HG02588 (cell line): ENCODE measurements around the gene GAREM1.

Experiments
- ATAC-seq: cut with Tn5 transposase; IDR thresholded peaks from one replicate; pipeline ENCODE4 v1.9.1; 2021; ENCODE audit warnings: mild to moderate bottlenecking, moderate library complexity; ENCODE audit not compliant: unreplicated experiment

Gene GAREM1

DNA sequence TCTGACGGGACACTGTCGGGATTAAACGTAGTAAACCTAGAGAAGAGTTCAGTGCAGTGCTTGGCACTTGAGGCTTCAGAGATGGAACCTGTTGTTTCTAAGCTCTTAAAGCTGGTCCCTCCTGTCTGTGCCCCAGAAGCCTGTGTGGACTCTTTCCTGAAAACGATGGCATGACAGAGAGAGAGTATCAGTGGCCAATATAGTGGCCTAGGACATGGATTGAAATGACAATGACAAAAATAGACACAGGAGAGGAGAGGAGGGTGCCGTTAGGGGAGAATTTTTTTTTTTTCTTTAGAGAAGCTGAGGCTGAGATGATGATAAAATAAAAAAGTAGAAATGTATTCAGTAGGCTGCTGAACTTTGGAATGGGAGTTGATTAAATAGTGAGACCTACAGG, 138.0 kb downstream of the GAREM1 start:
- no peak for ATAC-seq

DNA sequence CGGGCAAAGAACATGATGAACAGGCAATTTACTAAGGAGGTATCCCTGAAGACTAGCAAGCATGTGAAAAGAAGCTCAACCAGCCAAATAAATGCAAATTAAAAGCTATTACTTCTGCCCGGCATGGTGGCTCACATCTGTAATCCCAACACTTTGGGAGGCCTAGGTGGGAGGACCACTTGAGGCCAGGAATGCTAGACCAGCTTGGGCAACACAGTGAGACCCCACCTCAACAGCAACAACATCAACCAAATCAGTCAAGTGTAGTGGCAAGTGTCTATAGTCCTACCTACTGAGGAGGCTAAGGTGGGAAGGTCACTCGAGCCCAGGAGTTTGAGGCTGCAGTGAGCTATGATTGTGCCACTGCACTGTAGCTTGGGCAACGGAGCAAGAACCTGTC, 141.7 kb downstream of the GAREM1 start:
- ATAC-seq = no peak

DNA sequence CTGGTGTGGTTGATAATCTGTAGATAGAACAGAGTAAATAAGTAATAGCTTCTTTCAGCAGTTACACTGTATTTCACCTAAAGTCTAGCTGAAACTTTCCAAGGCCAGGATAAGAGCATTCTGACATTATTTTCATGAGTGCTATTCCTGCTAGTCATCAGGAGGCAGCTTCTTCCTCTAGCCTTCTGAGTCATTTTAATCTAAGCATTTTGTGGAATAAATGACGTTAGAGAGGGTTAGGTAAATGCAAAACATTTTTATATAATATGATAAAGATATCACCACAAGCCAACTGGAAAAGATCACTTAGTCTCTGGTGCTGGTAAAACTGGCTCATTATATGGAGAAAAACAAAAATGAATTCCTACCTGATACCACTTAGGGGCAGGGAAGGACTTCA, 142.3 kb downstream of the GAREM1 start:
- no peak for ATAC-seq

DNA sequence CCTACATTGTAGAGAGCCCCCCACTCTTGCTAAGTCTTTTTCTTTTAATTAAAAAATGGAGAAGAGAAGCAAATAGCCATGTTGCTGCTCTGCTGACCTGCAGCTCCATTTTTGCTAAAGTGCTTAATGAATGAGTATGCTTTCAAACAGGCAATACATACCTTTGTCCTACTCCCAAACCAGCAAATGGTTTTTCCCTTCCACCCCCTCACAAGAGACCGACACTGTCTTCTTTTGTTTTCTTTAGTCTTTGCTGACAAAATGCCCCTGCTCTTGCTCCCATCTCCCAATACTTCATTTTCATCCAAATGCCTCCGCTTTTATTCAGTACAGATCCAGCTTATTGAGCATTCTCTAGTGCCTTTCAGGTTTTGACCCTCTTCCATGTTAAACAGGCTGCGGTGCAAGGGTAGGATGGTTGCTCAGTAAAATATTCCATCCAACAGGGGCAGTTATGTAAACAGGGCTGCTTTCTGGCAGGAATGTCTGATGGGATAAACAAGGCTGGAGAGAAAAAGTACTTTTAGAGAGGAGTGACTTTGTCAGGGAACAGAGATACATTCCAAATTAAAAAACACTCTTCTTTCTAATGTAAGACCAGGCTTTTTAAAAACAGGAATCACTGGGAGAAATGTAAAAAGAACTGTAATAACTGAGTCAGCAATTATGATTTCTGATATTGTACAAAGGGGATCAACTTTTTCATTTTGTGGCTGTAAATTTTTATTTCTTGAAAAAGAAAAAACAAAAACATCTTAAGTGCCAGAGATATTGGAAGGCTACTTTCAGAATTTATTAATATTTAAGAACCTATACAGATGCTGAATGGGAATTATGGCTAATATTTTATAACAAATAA, 144.0 kb downstream of the GAREM1 start:
- no peak for ATAC-seq

DNA sequence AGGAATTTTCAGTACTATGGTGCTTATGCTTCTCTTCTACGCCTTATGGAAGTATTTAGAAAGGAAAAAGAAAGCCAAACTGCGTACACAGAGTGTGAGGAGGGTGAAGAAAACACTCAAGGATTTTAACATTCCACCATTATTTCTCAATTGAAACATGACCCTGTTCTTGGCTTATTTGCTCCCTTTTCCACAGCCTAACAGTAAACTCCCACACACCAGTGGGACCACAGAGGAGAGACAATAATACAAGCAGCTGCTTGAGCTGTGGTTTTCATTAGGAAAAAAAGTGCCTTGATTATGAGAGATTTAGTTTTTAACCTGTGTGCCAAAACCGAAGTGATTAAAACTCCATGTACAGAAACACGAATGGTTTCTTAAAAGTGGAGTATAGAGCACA, 146.5 kb downstream of the GAREM1 start:
- no peak for ATAC-seq

DNA sequence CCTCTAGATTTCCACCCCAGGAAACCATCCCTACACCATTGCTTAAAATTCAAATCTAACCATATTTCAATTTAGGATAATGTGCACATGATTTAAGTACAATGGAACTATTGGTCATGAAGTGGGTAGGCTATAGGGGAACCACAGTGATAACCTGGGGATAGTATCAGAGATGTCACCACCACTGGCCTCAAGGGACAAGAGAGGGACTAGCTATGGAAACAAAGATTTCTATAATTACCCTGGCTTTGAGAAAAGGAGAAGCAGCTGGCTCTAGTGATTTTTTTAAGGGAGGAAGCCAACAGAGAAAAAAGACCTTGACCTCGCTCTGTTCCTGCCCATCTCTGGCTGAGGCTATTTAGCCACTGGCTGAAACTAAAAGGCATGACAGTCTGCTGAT, 148.9 kb downstream of the GAREM1 start:
- ATAC-seq = no peak

DNA sequence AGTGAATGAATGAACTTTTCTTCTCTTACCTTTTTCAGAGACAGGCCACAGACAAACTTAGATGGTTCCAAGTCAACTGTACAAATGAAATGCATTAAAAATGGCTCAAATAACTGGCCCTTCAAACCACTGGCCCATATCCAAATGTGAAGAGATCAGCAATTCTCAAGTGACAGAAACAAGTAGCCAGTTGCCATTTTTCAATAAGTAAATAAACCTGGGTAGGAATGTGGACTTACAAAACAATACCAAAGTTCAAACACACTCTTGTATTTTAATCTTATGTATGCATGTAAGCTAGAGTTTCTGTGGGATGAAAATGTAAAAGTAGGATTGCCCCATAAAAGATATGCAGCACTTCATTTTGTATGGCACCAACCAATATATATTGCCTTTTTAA, 151.6 kb downstream of the GAREM1 start:
- no peak for ATAC-seq

DNA sequence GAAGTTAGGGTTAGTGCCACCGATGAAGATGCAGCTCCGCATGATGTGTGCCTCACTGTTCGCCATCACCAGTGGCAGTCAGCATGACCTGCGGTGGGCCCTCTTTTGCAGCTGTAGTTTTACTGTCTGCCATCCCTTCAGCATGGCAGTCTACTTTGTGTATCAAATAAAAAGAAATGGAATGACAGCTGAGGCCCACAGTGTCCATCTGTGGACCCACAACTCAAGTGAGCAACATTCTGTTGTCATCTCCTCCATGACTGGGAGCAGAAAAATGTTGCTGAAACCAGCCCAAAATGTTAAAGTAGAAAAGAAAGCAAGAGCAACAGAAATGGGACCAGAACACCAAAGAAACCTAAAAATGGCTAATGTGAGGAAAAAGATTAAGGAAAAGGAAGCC, 152.1 kb downstream of the GAREM1 start:
- ATAC-seq = no peak

DNA sequence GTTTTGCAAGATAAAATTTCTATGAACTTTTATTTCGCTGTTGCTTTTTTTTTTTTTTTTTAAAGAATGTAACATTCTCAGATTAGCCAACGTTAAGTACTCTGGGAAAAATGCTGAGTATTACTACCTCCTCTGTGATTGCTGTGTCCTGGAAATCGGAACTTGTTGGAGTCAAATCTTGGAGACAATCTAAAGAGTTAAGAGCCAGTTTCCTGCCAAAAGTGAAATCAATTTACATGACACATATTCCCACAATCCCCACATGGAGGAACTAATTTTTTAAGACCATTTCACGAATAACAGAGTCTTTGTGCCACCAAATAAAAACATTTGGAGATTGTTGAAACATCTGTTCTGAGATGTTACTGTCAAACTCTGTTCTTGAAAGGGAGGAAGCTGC, 153.0 kb downstream of the GAREM1 start:
- no peak for ATAC-seq

DNA sequence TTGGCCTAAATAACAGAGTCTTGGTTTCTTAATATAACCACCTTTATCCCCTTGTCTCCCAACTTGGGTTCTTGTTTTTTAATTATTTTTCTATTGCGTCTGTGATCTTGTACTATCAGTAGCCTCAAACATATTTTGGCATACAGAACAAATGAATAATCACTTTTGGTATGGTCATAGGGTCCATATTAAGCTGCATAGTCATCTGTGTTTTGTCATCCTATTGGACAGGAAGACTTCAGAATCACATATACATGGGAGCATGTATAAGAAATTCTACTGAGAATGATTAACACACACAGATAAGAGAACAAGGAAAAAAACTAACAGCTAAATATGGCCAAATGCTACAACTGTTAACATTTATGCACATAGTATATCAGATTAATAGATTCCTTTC, 154.8 kb downstream of the GAREM1 start:
- ATAC-seq = no peak

DNA sequence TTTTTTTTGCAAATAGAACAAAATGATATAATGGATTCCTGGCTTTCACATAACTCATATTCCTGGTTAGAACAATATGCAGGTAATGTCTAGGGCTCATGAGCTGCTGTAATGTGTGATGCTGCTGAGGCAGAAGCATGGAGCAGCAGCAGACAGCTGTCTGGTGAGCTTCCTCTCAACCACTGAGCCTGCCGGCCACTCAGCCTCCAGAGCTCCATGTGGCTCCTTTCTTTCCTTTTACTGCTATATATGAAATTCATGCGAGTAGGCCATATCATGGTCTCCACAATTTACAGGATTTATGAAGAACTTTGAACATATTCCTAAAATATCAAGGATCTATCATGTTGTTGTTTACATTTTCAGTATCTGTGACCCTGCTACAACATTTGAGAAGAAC, 159.9 kb downstream of the GAREM1 start:
- no peak for ATAC-seq

DNA sequence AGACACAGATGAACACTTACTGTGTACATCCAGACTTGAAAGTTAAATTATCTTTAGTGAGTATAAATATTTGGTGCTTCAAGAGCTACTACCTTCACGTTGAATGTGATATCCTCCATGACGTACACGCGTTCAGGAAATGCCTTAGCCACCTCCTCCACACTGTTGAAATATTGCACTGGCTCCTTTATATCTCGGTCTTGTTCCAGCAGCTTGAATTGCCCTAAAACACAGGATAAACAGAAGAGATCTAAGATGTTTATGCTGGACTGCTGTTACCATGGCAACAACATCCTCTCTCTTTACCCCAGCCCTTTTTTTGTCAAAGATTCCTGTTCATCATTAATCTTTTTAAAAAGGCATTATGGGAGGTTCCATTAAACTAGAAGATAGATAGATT, 160.6 kb downstream of the GAREM1 start:
- no peak for ATAC-seq

DNA sequence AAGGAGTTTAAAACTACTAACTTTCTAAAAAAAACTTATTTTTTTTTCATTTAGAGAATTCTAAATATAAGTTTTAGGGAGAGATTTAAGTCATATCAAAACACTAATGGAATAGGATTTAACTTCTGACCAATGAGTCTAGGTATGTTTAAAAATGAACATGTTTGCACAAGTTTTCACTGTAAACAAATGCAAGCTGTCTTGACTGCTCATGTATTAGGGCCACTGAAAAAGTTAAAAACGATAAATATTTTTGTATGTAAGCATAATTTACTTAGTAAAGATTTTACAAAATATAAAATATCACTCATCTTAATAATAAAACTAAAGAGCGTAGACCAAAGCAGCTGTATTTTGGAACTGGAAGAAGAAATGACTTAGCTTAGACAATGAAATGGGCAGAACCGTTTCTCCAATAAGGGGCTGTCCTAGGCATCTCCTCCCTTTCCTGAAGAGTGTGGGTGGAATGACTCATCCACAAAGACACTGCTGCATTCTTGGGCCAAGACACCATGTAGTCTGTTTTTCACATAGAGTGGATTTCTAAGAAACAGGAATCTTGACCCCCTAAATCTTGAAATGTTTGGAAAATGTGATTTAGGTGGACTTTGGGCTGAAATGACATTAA, 162.1 kb downstream of the GAREM1 start:
- no peak for ATAC-seq

DNA sequence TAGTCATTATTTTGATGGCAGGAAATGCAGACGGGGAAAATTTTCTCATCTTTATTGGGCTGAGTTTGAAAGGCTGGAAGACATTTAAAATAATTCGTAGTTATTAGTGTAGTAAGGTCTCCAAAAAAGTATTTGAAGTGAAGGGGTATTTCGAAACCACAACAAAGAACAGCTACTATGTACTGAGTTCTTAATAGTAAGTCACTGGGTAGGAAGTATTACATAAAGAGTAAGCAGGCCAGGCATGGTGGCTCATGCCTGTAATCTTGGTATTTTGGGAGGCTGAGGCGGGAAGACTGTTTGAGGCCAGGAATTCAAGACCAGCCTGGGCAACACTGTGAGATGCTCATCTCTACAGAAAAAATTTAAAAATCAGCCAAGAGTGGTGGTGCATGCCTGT, 167.3 kb downstream of the GAREM1 start:
- ATAC-seq = no peak

DNA sequence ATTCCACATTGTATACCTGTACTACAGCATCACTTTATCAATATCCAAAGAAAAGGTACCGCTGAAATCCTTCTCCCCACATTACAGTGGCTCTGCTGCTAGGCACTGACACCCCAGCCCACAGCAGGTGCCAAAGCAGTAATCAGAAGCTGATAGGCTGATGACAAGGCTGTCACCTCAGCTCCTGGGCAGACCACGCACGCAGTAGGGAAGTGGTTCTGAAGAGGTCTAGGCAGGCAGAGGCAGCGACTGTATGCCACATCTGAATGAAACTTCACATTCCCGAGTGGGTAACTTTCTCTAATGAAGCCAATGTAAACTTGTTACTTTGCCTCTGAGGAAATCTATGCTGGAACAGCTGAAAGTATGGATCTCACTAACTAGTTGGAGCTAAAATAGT, 167.9 kb downstream of the GAREM1 start:
- ATAC-seq = no peak

DNA sequence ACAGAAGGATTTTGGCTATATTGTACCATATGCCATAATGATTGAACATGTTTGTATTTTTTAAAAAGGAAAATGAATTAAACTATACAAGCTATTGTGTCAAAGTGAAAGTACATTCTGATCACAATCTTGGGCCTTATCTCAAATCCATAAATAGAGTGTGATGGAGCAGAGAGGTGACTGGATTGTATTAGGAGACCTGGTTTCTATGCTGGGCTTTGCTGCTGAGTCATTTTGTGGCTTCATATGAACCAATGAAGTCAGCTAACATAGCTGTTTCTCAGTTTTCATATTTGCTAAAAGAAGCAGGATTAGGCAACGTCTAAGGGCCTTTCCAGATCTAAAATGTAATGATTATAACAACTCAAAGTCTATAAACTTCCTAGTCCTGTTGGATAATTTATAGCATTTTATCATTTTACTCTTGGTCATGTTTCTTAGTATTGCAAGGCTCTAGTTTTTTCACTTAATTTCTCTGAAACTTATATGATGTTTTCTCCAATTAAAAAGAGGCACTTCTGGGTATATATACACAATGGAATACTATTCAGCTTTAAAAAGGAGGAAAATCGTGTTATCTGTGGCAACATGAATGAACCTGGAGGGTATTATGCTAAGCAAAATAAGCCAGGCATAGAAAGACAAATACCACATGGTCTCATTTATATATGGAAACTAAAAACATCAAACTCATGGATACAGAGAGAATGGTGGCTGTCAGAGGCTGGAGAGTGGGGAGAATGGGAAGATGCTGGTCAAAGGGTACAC, 168.5 kb downstream of the GAREM1 start:
- no peak for ATAC-seq

DNA sequence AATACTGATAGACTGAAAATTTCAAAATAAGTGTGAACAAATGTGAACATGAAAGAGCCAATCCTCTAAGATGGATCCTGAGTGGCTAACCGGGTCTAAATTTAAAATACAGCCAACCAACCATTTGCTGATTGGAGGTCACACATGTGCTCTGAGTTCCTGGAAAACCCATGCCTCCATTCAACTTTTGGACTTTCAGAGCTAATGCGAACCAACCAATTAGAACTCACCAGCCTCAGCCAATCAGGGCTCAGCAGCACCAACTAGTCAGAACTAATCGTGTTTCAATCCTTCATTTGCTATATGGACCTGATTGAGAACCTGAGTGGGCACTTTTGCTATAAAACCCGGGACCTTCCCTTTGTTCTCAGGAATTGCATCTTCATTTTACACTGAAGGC, 169.3 kb downstream of the GAREM1 start:
- no peak for ATAC-seq

DNA sequence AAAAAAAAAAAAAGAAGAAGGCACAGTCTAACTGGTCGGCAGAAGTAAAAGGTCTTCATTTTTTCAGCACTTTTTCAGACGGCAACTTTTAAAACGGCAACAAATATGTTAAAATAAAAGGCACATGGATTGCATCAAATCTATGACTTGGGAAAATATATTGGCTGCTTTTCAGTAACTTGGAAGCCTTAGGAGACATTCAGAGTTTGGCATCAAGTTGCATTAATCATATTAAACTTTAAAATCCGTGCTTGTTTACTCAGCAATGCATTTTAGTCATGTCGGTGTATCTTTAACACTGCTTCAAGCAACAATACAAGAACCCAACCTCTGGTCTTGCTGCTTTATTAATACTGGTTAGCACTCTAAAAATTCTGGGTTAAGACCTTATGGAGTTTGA, 169.8 kb downstream of the GAREM1 start:
- ATAC-seq = no peak

DNA sequence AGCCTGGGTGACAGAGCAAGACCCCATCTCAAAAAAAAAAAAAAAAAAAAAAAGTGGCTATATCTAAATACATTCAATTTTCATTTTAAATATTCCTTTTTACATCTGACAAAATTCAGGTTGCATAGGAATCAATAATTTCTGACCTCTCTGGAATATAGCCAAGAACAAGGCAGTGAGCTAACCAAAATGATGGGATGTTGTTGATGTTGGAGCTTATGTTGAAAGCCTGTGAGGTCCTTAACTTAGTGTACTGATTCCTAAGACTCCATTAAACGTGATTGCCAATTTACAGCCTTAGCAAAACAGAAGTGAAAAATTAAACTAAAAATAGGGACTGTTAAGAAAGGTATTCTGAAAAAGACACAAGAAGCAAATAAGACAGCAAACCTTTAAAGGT, 171.2 kb downstream of the GAREM1 start:
- no peak for ATAC-seq

DNA sequence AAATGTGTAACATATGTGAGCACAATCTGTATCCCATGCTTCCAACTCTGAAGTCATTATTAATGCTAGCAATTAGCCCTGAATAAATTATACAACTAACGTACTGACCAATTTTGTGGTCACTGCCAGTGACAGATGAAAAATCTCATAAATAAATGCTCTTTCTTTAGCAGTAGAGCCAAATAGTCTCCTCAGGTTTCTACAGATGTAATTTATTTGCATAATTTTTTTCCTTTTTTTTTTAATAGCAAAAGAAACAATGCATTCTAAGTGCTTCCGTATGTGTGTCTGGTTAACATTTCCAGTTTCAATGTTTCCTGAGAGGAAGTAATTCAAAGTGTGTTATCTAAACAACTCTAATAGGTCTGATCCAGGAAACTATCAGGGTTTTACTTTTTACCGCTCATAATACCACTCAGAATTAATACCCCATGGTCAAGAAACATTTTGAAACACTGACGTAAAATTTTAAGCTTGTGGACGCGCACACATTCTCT, 172.5 kb downstream of the GAREM1 start:
- ATAC-seq = no peak

DNA sequence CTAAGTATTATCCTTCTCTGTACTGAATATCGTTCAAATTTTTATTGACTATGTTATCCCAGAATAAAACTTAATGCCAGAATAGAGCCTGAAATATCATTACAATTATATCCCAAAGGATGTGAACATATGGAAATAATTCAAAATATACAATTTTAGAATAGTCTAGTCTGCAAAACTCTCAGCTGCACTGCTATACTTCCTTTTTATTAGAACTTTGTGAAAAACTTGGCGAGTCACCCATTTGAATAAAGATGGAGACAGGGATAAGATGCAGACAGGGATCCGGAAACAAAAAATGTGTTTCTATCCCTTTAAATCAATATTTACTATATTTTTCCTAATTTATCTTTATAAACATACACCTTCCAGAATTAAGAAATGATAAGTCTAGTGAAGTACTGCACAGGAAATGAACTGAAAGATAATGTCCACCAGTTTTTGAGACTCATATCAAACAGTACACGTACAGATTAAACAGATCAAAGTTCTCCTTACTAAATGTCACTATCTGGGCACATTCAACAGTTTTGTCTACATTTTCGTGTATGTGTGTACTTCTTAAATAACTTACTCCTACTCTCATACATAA, 173.0 kb downstream of the GAREM1 start:
- ATAC-seq = no peak
